ENCODE measurements around the gene SH3GL3.

Gene SH3GL3

GRCh38 chr15:83549623-83550022 lies 102.5 kb downstream of the SH3GL3 start (continued):
- TF ChIP-seq GLIS3 (CRISPR knock-in tag; IDR thresholded peaks at IDR 0.05) (no peak), POU6F1 (CRISPR knock-in tag; IDR thresholded peaks at IDR 0.05; ENCODE audit: borderline replicate concordance, low read depth) (no peak), ZC3H10 (CRISPR knock-in tag; IDR thresholded peaks at IDR 0.05) (no peak), ESRRG (CRISPR knock-in tag; IDR thresholded peaks at IDR 0.05) (no peak), ZNF70 (CRISPR knock-in tag; IDR thresholded peaks at IDR 0.05) (no peak), SNAI2 (CRISPR knock-in tag; IDR thresholded peaks at IDR 0.05) (no peak), BACH2 (CRISPR knock-in tag; IDR thresholded peaks at IDR 0.05; ENCODE audit: borderline replicate concordance) (no peak), ZFP30 (CRISPR knock-in tag; IDR thresholded peaks at IDR 0.05) (no peak), ARNTL (CRISPR knock-in tag; IDR thresholded peaks at IDR 0.05; ENCODE audit: borderline replicate concordance, low read depth) (no peak), ZNF8 (CRISPR knock-in tag; IDR thresholded peaks at IDR 0.05) (no peak), ISL1 (CRISPR knock-in tag; IDR thresholded peaks at IDR 0.05) (no peak), TOX (CRISPR knock-in tag; IDR thresholded peaks at IDR 0.05; ENCODE audit: borderline replicate concordance) (no peak)

DNA sequence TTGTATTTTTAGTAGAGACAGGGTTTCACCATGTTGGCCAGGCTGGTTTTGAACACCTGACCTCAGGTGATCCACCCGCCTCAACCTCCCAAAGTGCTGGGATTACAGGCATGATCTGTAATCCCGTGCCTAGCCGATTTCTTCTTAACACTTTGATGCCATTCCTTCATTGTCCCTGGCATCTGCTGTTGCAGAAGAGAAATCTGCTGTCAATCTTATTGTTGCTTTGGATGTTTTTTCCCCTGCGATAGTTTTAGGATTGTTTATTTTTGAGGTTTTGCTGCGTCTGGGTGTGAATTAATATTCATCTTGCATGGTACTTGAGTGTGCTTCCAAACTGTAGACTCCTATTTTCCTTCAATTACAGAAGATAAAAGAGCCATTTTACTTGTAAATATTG lies 107.4 kb downstream of the SH3GL3 start:
- TF ChIP-seq TOX (CRISPR knock-in tag; IDR thresholded peaks at IDR 0.05; ENCODE audit: borderline replicate concordance) (no peak), TCF4 (CRISPR knock-in tag; IDR thresholded peaks at IDR 0.05; ENCODE audit: borderline replicate concordance) (no peak), CSDC2 (CRISPR knock-in tag; IDR thresholded peaks at IDR 0.05) (no peak), CREB5 (CRISPR knock-in tag; IDR thresholded peaks at IDR 0.05; ENCODE audit: low read depth) (no peak), CSRNP3 (CRISPR knock-in tag; IDR thresholded peaks at IDR 0.05) (no peak)
- ATAC-seq, result no peak

GRCh38 chr15:83555383-83555782 lies 108.2 kb downstream of the SH3GL3 start:
- TF ChIP-seq ZNF565 (CRISPR knock-in tag; conservative IDR thresholded peaks at IDR 0.05; ENCODE audit: low read depth) (no peak), ZFP30 (CRISPR knock-in tag; IDR thresholded peaks at IDR 0.05) (no peak), CREB5 (CRISPR knock-in tag; IDR thresholded peaks at IDR 0.05; ENCODE audit: low read depth) (no peak), TCF4 (CRISPR knock-in tag; IDR thresholded peaks at IDR 0.05; ENCODE audit: borderline replicate concordance) (no peak), OSR1 (CRISPR knock-in tag; IDR thresholded peaks at IDR 0.05) (no peak), ZFP3 (CRISPR knock-in tag; IDR thresholded peaks at IDR 0.05) (no peak), BACH2 (CRISPR knock-in tag; IDR thresholded peaks at IDR 0.05; ENCODE audit: borderline replicate concordance) (no peak), ARNTL (CRISPR knock-in tag; IDR thresholded peaks at IDR 0.05; ENCODE audit: borderline replicate concordance, low read depth) (no peak), ESRRG (CRISPR knock-in tag; IDR thresholded peaks at IDR 0.05) (no peak)
- TF ChIP-seq, protein P1, sequence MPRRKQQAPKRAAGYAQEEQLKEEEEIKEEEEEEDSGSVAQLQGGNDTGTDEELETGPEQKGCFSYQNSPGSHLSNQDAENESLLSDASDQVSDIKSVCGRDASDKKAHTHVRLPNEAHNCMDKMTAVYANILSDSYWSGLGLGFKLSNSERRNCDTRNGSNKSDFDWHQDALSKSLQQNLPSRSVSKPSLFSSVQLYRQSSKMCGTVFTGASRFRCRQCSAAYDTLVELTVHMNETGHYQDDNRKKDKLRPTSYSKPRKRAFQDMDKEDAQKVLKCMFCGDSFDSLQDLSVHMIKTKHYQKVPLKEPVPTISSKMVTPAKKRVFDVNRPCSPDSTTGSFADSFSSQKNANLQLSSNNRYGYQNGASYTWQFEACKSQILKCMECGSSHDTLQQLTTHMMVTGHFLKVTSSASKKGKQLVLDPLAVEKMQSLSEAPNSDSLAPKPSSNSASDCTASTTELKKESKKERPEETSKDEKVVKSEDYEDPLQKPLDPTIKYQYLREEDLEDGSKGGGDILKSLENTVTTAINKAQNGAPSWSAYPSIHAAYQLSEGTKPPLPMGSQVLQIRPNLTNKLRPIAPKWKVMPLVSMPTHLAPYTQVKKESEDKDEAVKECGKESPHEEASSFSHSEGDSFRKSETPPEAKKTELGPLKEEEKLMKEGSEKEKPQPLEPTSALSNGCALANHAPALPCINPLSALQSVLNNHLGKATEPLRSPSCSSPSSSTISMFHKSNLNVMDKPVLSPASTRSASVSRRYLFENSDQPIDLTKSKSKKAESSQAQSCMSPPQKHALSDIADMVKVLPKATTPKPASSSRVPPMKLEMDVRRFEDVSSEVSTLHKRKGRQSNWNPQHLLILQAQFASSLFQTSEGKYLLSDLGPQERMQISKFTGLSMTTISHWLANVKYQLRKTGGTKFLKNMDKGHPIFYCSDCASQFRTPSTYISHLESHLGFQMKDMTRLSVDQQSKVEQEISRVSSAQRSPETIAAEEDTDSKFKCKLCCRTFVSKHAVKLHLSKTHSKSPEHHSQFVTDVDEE (CRISPR knock-in tag; IDR thresholded peaks at IDR 0.05), result no peak
- ATAC-seq, result no peak

DNA sequence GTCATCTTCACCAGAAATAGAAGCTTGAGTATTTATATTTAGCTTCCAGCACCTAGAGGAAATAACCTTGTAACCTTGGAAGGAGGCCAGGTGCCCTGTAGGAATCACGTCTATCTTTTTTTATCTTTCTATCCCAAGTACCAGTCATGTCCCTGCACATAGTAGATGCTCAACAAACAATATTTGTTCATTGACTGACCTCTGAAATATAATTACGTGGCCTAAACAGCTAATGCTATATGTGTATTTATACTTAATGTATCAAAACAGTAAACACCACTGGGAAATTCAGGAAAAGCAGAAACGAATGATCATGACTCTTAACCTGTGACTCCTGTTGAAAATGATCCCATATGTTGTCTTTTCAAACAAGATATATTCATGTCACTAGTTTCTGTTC lies 108.9 kb downstream of the SH3GL3 start:
- ATAC-seq, result no peak
- TF ChIP-seq ZFP3 (CRISPR knock-in tag; IDR thresholded peaks at IDR 0.05) (no peak), CSDC2 (CRISPR knock-in tag; IDR thresholded peaks at IDR 0.05) (no peak), ZNF70 (CRISPR knock-in tag; IDR thresholded peaks at IDR 0.05) (no peak), CSRNP3 (CRISPR knock-in tag; IDR thresholded peaks at IDR 0.05) (no peak), POU6F1 (CRISPR knock-in tag; IDR thresholded peaks at IDR 0.05; ENCODE audit: borderline replicate concordance, low read depth) (no peak), OSR1 (CRISPR knock-in tag; IDR thresholded peaks at IDR 0.05) (no peak), PPARA (CRISPR knock-in tag; IDR thresholded peaks at IDR 0.05; ENCODE audit: borderline replicate concordance) (no peak), ZNF8 (CRISPR knock-in tag; IDR thresholded peaks at IDR 0.05) (no peak), ARNTL (CRISPR knock-in tag; IDR thresholded peaks at IDR 0.05; ENCODE audit: borderline replicate concordance, low read depth) (no peak), ISL1 (CRISPR knock-in tag; IDR thresholded peaks at IDR 0.05) (no peak), ZNF565 (CRISPR knock-in tag; conservative IDR thresholded peaks at IDR 0.05; ENCODE audit: low read depth) (no peak)
